ENCODE measurements around the gene MAPRE2. TPM values are rescaled to one million over a fixed set of nuclear protein-coding genes. Genes with fewer than 3 reads are reported as not detected.

MAPRE2 gene
- total RNA-seq, 1 experiment from 2014 or later: 29.4 TPM

- H3K14ac ChIP-seq (ENCODE audit: insufficient read depth, low read length): no peak overlapping the region
- no peak overlapping the region for H3K4ac ChIP-seq (ENCODE audit: low read depth, low read length)
- H3K23me2 ChIP-seq (ENCODE audit: insufficient read length, low read depth, low read length, poor library complexity, severe bottlenecking): no peaks in the 10 kb centered on the region
- Mint-ChIP-seq H3K4me3 (no peak overlapping the region), H3K4me1 (no peaks in the 10 kb centered on the region), H3K36me3 (ENCODE audit: insufficient read depth in 1 of 3, low read depth in 3 of 3) (no peaks in the 10 kb centered on the region), H3K27me3 (ENCODE audit: low read depth) (no peaks in the 10 kb centered on the region), H3K27ac (no peak overlapping the region), H3K9me3 (no peaks in the 10 kb centered on the region)
- no peak overlapping the region for H2BK15ac ChIP-seq (ENCODE audit: low read depth, low read length)
- H3K27ac ChIP-seq (ENCODE audit: insufficient read length, low read depth, low read length): no peak overlapping the region
- H3K23ac ChIP-seq (ENCODE audit: insufficient read length, low read depth, low read length): no peak overlapping the region
- H3K79me2 ChIP-seq (ENCODE audit: insufficient read depth, low read length): no peaks in the 10 kb centered on the region
- DNase-seq: no peak
- no CpG with 5 or more reads among the region's 5 CpGs for WGBS (ENCODE audit: extremely low coverage, insufficient read length, low lambda C conversion rate)
- no peak overlapping the region for H2AFZ ChIP-seq (ENCODE audit: low read length)
- H3K4me1 ChIP-seq (ENCODE audit: insufficient read depth, low read length): no peaks in the 10 kb centered on the region
- H4K20me1 ChIP-seq (ENCODE audit: control insufficient read depth, insufficient read depth, insufficient read length): no peaks in the 10 kb centered on the region
- H2BK12ac ChIP-seq (ENCODE audit: insufficient read length, low read depth, low read length): no peak overlapping the region
- TF ChIP-seq, protein P1, sequence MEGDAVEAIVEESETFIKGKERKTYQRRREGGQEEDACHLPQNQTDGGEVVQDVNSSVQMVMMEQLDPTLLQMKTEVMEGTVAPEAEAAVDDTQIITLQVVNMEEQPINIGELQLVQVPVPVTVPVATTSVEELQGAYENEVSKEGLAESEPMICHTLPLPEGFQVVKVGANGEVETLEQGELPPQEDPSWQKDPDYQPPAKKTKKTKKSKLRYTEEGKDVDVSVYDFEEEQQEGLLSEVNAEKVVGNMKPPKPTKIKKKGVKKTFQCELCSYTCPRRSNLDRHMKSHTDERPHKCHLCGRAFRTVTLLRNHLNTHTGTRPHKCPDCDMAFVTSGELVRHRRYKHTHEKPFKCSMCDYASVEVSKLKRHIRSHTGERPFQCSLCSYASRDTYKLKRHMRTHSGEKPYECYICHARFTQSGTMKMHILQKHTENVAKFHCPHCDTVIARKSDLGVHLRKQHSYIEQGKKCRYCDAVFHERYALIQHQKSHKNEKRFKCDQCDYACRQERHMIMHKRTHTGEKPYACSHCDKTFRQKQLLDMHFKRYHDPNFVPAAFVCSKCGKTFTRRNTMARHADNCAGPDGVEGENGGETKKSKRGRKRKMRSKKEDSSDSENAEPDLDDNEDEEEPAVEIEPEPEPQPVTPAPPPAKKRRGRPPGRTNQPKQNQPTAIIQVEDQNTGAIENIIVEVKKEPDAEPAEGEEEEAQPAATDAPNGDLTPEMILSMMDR (conservative IDR thresholded peaks at IDR 0.05): no peak
- no peaks in the 10 kb centered on the region for H3K79me1 ChIP-seq (ENCODE audit: insufficient read depth, low read depth, low read length, poor library complexity, severe bottlenecking)
- H2BK5ac ChIP-seq (ENCODE audit: insufficient read length, low read length): no peak overlapping the region
- no peak overlapping the region for H3K4me2 ChIP-seq (ENCODE audit: insufficient read depth, insufficient read length, low read length)
- H3K56ac ChIP-seq (ENCODE audit: insufficient read length, low read depth, low read length): no peak overlapping the region
- no peak overlapping the region for H3T11ph ChIP-seq (ENCODE audit: low read length)
- no peak overlapping the region for H3K18ac ChIP-seq (ENCODE audit: insufficient read length, low read depth, low read length)
- H4K5ac ChIP-seq (ENCODE audit: insufficient read length, low read depth, low read length): no peak overlapping the region
- H2AK5ac ChIP-seq (ENCODE audit: insufficient read length, low read length): no peak overlapping the region
- H3K27me3 ChIP-seq (ENCODE audit: insufficient read depth, low read length): no peaks in the 10 kb centered on the region
- H3K9me3 ChIP-seq (ENCODE audit: control insufficient read depth, low read depth, low read length): no peaks in the 10 kb centered on the region
- no peak overlapping the region for H2BK120ac ChIP-seq (ENCODE audit: low read depth, low read length, poor library complexity, severe bottlenecking)
- H4K91ac ChIP-seq (ENCODE audit: insufficient read length, low read depth, low read length): no peak overlapping the region
- no peak overlapping the region for H4K8ac ChIP-seq (replicated peaks; ENCODE audit: insufficient read length, low read depth, low read length)
- no peak overlapping the region for H3K9ac ChIP-seq (ENCODE audit: extremely low read depth, insufficient read length, low read length)
- H2BK20ac ChIP-seq (ENCODE audit: low read depth, low read length, poor library complexity, severe bottlenecking): no peak overlapping the region
Observed at GRCh38 chr18:35010993-35011392, 30.2 kb upstream of the MAPRE2 start.

All from H9 (cell line).